Measurements from ENCODE around the gene GATA5.
"Not testable (repeated sequence)": the region's sequence is repeated elsewhere in the genome, so short reads cannot be mapped to it uniquely, and the experiment has no call there.

The GATA5 gene

DNA sequence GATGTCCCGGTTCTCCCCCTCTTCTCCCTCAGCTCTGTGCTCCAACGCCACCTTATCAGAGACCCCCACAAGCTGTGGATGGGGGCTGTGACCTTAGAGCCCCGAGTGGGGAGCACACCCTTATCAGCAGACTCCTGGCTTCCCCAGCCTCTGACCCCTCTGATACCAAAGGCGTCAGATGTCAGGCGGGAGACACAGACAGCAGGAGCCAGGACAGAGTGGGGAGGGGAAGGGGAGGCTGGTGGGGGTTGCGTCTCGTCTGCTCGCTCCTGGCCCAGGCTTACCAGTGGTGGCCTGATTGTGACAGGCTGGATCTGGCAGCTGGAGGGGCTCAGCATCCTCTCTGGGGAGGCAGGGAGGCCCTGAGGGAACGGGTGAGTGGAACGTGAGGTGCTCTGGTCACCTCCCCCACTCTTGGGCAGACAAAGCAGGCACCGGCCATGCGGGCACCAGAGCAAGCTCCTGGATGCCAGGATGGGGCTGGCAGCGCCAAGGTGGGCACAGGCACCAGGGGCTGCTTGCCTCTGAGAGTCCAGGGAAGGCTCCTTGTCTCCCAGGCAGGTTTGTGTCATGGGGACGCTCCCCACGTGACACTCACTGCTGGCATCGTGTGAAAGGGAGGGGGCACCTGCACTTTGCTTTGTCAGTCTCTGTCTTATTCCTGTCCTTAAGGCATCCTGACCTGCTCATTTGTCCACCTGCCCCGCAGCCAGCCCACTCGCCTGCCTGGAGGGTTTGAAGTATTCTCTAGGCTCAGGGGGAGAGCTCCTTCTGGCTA lies 27.8 kb upstream of the GATA5 start:
- DNase-seq: no peak

DNA sequence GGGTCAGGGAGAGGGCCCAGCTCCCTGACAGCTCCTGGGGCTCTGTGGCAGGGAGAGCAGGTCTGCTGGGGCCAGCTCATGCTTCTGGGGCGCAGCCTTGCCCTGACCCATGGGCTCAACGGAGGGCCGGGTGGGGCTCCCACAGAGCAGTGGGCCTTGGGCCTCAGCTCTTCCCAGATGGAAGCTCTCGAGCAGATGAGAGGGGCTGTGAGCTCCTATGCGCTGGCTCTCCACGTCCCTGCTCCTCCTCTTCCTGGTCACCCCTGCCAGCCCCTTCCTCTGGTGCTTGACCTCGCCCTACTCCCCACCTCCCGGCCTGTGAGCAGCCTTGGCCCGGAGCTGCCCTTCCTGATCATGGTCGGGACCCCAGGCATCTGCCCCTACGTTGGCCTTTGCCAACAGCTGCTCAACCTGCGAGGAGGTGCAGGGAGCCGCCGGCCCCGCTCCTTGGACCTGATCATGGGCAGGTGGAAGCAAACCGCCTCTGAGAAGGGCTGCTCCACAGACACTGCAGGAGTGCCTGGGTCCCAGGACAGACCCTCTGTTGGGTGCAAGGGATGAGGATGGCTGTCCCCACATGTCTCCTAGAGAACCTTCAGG lies 26.8 kb upstream of the GATA5 start:
- no peak for DNase-seq

DNA sequence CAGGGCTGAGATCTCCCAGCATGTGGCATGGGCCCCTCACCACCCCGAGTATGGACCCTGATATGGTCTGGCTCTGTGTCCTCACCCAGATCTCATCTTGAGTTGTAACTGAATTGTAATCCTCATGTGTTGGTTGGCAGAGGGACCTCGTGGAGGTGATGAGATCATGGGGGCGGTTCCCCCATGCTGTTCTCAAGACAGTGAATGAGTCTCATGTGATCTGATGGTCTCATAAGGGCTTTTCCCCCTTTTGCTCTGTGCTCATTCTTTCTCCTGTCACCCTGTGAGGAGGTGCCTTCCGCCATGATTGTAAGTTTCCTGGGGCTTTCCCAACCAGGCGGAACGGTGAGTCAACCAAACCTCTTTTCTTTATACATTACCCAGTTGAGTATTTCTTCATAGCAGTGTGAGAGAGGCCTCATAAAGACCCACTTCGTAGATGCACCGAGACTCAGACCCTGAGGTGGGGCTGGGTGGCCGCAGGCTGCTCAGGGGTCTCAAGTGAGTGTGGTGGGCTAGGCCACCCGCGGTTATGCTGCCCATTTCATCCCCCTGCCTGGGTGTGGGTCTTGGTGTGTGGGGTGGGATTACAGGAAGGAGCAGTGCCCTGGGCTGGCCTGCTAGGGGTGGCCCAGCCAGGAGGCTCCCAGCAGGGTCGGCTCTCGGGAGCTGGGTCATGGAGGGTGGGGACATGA lies 26.2 kb upstream of the GATA5 start:
- DNase-seq: peak; percentile 79

DNA sequence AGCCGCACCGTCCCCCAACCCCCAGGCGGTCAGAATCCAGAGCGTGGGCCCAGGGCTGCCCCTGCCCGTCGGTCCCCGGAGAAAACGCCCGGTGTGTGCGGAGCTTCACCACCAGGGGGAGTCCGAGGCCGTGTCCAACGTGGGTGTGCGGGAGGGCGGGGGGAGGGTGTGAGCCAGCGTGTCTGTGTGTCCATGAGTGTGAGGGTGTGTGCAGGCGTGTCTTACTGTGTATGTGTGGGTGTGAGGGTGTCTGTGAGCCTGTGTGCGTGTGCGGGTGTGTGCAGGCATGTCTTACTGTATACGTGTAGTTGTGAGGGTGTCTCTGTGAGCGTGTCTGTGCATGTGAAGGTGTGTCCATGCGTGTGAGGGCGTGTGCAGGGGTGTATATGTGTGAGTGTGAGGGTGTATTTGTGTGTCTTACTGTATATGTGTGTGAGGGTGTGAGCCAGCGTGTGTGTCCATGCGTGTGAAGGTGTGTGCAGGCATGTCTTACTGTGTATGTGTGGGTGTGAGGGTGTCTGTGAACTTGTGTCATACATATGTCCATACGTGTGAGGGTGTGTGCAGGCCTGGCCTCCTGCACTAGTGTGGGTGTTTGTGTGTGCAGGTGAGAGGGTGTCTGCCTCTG lies 24.6 kb upstream of the GATA5 start:
- DNase-seq: peak; percentile 84

DNA sequence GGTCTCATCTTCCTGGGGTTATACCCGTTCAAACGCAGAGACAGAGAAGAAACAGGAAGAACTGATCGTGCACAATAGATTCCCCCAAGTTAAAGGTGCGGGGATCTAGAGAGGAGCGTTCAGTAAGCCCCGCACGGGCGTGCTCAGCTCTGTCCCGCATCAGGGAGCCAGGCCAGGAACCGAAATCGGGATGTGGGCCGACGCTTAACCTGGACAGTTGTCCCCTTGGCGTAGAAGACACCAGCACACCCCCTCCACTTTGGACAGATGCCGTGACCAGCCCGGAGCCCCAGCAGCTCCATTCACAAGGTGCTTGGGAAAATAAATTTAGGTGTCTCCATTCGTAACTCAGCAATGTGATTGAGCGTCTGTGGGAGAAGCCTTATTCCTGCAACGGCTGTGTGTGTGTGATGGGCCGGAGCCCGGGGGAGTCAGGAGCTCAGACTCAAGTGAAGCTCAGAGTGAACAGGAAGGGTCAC lies 24.0 kb upstream of the GATA5 start:
- no peak for DNase-seq

DNA sequence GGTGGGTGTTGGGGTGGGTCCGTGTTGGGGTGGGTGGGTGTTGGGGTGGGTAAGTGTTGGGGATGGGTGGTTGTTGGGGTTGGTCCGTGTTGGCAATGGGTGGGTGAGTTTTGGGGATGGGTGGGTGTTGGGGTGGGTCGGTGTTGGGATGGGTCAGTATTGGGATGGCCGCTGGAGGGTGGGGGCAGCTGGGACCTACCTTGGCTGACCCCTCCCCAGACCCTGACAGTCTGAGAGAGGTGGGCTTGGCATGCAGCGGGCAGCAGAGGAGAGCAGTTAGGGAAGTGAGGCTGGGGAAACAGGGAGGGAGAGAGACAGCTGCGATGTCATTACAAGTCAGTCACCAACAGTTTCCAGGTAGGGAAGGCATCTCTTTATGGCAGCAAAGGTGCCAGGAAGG lies 23.1 kb upstream of the GATA5 start:
- DNase-seq: no peak

DNA sequence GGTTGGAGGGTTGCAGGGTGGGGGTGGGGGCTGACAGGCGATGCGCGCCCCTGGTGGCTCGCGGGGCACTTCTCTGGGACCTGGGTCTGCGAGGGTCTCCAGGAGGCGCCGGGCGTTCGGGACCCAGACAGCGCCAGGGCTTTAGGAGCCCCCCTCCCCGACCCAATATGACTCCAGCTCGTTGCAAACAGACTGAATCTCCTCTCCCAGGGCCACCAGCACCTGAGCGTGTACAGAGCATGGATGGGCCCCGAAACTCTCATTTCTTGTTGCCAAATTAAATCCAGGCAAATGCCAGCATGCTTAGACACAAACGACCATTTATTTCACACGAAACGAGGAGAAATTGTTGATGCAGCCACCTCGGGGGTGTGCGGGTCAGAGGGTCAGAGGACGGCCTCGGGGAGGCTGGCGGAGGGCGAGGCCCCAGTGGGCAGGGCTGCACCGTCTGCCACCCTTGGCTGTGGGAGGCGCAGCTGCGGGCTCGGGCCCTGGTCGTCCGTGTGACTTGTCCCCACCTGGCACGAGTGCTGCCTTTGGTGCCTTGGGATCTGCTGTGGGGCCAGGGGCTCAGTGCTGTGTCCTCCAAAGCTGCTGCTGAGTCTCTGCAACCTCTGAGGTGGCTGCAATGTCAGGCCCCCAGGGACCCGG lies 20.9 kb upstream of the GATA5 start:
- DNase-seq: peak; percentile 40

DNA sequence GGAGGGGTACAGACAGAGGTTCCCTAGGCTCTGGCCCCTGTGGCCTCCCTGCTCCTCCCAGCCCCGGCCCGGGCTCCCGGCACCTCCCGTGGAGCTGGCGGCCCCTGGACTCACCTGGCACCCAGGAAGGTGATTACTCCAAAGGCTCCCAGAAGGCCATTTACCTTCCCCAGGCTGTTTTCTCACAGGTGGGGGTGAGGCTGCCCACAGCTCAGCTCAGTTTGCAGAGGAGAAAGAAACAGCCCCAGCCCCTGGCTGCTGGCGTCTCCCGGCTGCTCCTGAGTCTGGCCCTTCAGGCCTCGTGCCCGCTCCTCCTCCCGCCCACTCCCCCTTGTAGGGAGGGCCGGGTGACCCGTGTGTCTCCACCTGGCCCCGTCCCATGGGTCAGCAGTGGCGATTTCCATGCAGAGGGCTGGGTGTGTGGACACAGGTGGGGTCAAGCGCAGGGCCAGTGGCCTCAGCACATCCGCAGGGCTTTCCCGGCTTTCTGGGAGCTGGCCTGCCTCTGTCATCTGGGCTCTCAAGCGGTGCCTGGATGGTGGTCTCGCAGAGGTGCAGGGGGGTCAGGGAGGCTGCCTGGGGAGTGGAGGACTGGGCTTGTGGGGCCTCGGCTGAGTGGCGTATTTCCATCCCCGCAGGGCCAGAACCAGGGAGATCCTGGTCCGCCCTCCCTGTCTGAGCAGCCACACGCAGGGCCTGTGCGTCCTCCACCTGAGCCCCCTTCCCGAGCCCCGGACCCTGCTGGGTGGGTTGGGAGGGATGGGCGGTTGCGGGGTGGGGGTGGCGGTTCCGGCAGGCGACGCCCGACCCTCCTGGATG lies 20.2 kb upstream of the GATA5 start:
- no peak for DNase-seq

DNA sequence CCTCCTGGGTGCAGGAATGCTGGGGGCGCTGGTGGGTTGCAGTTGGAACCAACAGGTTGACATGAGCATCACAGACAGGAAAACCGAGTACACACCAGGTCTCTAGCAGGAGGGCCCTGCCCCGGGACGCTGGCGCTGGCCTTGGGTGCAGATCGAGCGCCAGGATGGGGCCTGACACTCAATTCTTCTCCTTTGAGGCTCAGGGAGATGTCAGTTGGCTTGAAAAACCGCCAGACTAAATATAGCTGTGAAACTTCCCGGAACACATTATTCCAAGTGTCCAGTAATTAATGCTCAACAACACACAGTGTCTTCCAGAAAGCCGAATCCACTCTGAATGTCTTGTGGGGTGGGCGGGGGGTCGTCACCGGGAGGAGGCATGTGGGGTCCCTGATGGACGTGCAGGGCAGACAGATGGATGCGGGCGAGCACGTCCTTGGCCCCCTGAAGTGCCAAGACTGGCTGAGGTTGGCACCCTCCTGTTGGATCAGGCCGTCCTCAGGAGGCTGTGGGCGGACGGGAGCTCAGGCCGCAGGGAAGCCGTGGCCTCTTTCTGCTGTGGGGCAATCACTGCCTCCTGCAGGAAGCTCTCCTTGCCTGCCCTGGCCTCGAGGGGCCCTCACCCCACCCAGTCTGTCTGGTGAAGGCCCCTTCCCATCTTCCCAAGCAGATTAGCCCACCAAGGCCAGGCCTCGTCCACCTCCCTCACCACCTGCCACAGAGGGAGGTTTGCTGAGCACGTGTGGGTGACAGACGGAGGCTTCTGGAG lies 19.4 kb upstream of the GATA5 start:
- no peak for DNase-seq

DNA sequence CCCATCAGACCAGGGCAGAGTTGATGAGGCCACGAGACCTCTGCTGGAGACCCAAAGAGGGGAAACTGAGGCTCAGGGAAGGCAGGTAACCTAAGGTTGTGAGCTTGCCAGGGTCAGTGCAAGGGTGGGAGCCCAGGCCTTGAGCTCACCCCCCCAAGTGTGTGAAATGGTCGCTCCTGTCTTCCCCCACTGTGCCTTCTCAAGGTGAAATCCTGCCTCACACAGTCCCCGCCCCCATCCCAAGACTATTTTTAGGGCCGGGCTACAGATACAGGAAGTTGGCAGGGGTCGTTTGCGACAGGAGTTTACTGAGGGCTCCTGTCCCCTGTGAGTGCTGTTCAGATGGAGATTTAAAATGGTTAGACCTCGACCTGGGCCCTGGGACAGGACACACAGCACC lies 18.7 kb upstream of the GATA5 start:
- DNase-seq: no peak

DNA sequence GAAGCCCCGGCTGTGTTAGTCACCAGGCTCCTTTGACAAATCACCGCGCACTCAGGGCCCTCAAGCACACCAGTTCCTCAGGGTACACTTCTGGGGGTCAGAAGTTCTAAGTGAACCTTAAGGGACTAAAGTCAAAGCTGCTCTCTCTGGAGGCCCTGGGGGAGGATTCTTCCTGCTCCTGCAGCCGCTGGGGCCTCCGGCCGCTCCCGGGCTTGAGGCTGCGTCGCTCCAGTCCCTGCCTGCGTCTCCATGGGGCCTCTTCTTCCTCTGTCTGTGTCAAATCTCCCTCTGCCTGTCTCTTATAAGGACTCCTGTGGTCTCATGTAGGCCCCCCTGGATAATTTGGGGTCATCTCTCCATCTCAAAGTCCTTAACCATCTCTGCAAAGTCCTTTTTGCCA lies 18.1 kb upstream of the GATA5 start:
- no peak for DNase-seq

DNA sequence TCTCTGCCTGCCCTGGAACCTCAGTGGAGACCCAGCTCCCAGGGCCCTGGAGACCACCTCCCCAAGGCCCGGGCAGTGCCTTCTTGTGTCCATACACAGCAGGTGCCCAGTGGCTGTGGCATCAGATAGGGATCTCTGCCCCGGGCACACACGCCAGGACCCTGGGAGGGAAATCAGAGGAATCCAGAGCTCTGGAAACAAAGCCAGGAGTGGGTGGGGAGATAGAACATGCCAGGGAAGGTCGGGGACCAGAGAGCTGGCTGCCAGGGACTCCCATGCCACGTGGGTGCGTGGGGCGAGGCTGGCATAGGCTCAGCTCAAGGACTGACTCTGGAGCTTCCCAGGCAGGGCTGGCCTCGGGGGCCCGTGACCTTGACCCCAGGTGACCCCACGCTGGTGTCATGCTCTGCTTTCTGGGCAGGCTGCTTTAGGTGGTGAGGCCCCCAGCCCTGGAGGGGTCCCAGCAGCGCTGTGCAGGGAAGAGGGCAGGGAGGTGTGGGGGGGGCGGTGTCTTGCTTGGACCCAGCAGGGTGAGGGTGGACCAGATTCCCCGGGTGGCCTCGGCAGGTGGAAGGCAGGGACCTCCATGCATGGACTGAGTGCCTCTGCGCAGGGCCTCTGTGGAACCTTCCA lies 17.6 kb upstream of the GATA5 start:
- no peak for DNase-seq

DNA sequence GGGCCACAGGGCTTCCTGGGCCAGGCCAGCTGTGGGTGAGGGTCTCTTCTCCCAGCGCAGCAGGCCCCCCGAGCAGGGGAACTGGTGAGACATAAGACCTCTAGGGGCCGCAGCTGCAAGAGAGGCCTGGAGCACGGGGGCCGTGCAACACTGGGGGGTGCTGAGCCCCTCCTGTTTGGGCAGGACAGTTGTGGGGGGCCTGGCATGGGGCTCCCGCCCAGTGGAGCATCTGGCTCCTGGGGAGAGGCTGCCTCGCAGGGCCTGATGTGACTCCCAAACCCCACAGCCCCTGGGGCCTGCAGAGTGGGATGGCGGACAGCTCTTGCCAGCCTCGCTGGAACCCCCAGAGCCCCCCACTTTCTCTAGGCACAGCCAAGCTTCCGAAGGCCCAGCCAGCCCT lies 16.9 kb upstream of the GATA5 start:
- no peak for DNase-seq

DNA sequence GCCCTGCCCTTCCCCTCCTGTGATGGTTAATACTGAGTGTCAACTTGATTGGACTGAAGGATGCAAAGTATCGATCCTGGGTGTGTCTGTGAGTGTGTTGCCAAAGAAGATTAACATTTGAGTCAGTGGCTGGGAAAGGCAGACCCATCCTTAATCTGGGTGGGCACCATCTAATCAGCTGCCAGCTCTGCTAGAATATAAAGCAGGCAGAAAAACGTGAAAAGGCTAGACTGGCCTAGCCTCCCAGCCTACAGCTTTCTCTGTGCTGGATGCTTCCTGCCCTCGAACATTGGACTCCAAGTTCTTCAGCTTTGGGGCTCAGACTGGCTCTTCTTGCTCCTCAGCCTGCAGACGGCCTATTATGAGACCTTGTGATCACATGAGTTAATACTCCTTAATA lies 15.0 kb upstream of the GATA5 start:
- DNase-seq: not testable (repeated sequence)

DNA sequence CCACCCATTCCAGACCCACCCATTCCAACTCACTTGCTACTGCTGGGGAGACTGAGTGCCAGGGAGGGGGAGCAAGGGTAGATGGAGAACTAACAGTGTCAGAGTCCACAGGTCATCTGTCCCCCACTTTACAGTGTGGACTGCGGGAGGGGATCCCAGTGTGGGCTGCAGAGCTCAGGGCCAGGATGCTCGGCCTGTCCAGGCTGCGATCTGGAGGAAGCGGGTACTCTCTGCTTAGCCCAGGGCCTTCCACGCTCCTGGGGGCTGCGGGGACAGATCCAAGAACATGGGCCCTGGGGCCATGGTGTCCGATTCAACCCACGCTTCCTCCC lies 14.1 kb upstream of the GATA5 start:
- DNase-seq: no peak

DNA sequence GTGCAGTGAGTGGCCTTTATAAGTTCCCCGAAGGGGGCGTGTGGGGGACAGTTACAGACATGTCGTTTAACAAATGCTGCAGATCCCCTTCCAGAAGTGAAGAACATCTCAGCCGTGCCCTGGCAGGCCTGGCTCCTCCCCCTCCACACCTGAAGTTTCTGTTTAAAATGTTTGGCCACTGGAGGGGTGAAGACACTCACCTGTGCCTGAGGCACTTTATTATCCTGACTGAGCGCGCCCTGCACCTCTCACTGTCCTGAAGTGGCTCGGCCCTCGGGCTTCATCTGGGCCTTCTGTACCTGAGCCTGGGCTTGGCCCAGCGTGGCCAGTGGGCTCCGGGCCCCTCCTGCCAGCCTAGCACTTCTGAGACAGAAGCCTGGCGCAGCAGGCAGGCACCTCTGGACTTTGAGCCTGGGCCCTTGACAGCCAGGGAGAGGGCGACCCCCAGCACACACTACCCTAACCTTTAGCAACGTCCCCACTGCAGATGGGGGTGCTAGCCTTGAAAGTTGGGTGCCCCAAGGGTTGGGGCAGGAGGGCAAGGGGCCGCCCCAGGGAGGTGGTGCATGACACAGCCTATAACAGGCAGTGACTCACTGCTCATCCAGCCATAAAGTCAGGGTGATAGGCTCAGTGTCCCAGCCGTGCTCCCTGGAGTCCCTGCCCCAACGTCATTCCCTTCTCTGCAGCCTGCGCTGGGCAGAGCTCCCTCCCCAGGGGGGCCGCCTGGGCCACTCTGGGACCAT lies 13.6 kb upstream of the GATA5 start:
- DNase-seq: no peak

DNA sequence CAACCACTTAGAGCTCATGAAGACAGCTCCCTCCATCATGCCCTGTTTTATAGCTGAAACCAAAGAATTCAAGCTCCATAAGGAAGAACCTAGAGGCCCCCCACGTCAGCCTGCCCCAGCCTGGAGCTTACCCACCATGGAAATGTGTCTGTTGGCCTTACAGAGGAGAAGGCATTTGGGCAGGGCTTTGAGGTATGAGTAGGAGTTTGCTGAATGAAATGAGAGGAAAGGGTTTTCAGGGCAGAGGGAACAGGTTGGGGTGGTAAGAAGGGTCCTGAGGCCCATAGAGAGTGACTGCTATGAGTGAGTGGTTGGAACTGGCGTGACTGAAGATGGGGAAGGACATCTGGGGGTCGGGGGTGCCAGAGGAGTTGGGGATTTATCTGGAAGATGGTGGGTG lies 12.7 kb upstream of the GATA5 start:
- no peak for DNase-seq

DNA sequence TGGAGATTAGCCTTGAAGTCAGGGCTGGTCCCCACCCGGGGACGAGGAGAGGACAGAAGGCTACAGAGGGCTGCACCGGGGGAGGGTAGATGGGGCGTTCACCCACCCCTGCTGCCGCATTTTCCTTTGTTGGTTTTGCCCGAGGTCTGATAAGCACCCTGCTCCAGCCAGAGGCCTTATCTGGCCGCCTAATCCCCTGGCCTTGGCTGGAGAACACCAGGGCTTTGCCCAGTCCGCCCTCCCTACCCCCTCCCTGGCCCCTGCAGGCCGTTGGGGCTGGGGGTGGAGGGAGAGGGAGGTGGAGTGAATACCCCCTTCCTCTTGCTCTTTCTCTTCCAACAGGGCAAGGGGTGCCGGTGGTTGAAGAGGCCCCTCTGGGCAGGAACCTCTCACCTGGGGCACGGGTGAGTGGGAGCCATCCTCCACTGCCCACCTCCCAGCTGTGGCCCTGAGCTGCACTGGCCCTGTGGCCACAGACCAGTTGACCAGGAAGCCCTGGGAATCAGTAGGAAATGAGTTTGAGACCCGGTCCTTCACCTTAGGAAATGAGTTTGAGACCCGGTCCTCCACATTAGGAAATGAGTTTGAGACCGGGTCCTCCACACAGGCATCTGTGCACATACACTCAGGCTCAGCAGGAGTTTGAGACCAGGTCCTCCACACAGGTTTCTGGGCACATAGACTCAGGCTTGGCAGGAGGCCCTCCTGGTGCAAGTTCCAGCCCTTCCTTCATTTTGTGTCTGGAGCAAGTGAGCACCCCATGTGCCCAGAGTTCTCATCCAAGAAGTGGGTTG lies 12.0 kb upstream of the GATA5 start:
- DNase-seq: no peak

DNA sequence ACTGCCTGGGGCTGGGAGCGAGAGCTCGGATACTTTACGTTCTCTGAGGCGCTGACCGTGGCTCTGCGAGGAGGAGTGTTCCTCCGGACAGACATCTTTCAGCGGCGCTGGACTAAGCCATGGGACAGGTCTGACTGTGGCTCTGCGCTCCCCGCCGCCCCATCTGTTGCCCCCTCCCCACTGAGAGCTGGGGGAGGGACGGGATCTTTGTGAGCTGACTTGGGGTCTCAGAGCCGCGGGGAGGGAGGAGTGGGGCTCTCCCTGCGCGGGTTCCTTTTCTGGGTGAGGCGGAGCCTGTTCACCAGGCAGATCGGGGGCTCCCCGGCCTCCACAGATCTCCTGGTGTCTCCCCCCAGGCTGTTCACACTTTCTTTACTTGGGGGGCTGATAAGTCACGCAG lies 11.3 kb upstream of the GATA5 start:
- DNase-seq: no peak

All from activated naive CD4-positive, alpha-beta T cell treated with Interleukin-2 at 50 U/mL for 16 hours (primary cell).